ENCODE data around the gene VPS11.

VPS11 gene

DNA sequence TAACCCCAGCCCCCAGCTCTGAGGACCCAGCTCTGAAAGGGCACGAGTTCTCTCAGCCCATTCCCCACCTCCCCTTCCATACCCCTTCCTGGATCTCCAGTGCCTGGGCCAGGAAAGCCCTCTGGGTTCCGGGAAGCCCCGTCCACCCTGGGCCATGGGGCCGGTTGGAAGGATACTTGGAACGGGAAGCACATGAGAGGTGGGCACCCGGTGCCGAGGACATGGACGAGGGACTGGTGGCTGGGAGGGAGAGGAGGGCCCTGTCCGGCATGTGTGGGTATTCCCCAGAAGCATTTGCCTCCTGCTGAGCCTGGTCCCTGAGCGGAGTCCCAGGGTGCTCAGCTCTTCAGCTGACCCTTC is 48.6 kb downstream of the VPS11 start:
- no peak for FAIRE-seq
- DNase-seq (ENCODE audit: extremely low spot score, insufficient read length, low read depth): no peak

DNA sequence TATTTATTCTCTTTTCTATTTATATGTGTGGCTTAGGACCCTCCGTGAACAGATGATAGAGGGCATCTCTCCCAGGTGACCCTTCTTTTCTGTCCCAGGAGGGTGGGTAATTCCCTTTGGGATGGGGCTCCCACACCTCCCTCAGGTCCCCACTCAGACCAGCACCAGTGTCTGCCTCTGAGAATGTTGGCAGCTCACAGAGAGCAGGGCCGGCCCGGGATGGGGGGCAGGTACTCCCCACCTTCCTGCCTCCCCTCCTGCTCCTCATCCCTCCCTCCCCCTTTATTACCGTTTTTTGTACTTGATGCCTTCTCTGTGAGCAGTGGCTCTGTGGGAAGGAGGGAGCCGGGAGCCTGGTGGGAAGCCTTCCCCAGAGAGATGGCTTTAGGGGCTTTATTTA is 49.0 kb downstream of the VPS11 start:
- DNase-seq (ENCODE audit: extremely low spot score, insufficient read length, low read depth) (no peak), FAIRE-seq (no peak)

DNA sequence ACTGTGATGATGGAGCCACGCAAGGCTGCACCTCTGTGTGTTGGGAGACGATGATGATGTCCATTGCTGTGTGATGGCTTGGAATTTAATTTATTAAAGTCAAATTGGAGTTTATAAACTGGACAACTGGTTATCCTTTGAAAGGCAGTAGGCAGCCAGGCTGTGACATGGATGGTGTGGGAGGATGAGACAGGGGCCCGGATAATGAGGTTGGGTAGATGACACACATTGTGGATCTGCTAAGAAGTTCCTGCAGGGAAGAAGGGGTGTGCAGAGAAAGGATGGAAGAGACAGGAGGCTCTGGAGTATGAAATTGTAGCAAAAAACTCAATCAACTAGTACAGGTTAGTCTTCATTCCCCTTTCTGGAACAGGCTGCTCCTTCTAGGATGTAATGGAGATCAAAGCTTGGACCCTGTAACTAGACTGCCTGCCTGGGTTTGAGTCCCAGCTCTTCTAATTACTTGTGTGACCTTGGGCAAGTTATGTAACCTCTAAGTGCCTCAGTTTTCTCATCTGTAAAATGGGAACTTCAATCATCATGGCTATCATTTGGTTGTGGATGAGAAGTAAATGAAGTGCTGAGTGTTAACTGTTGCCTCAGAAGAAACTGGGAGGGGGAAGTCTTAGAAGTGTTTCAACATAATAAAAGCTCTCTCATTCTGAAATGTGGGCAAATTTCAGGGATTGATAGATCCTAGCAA is 49.5 kb downstream of the VPS11 start:
- FAIRE-seq (no peak), DNase-seq (ENCODE audit: extremely low spot score, insufficient read length, low read depth) (no peak)

DNA sequence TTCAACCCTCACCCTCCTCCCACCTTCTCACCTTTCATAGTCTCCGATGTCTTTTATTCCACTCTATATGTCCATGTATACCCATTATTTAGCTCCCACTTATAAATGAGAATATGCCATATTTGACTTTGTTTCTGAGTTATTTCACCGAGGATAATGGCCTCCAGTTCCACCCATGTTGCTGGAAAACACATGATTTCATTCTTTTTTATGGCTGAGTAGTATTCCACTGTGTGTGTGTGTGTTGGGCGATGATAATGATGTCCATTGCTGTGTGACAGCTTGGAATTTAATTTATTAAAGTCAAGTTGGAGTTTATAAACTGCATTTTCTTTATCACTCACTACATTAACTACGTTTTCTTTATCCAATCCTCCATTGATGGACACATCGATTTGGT is 50.6 kb downstream of the VPS11 start:
- FAIRE-seq: no peak
- no peak for DNase-seq (ENCODE audit: extremely low spot score, insufficient read length, low read depth)

DNA sequence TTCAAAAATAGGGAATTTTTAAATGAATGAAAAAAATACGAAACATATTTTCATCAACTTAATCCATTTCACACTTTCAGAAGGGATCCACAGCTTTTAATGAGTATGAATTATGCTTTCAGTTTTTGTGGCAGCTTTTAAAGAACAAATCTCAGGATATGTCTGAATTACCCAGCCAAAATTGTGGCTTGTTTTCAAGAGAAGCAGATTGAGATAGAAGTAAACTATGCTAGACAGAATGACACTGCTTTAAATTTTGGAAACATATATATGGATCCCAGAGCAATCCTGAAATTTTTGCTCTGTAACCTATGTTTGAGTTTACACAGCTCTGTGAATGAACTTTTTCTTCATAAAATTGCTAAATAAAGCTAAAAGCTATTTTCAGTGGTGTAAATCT is 51.3 kb downstream of the VPS11 start:
- no peak for FAIRE-seq
- no peak for DNase-seq (ENCODE audit: extremely low spot score, insufficient read length, low read depth)

DNA sequence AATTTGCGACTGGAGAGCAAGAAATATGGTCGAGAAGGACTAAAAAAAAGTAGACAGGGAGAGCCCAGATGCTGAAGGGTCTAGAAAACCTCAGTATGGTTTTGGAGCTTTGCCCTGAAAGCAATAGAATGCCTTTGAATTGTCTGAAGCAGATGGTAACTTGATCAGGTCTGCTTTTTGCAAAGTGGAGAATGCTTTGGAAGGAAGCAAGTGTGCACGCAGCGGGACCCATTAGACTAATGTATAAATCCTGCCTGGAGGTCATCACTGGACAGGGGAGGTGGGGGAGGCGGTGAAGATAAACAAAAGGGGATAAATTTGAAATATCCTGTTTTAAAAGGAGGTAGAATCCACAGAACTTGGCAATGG is 53.0 kb downstream of the VPS11 start:
- no peak for DNase-seq (ENCODE audit: extremely low spot score, insufficient read length, low read depth)
- FAIRE-seq: no peak

DNA sequence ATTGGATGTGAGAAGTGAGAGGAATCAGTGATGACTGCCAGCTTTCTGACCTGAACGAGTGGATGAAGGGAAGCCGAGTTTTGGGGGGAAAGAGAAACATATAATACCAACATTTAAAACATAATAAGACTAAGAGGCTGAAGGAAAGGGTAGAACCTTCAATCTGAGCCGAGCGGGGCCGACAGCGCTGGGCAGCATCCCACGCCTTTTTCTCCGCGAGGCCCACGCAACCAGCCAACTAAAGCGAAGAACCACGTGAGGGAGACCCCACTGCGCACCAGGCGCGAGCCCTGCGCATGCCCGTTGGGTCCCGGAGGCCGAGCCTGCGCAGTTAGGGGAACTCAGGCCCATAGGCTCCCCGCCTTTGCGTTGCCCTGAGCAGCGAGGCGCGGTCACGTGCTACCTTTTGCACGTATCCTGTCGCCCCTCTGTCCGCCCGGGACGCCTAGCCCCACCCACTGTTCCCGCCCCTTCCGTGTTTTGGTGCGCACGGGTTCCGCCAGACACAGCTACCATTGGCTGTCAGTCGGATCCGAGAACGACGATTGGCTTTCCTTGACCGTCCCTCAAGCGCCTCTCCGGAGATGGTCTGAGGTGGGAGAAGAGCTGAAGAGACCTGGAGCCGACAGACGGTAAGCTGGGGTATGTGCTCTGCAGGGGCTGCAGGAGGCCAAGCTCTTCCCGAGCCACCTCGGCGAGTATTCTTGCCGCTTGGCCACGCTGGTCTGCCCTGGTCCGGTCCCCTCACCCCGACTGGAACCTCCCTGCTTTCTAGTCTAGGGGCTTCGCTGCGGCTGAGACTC is 53.6 kb downstream of the VPS11 start, which contains the start of gene HINFP:
Gene HINFP, plus strand, starts transcription at position 573 of the 803 bp plus-strand sequence. CDS start 5,365 bp downstream, outside the sequence.
- DNase-seq (ENCODE audit: extremely low spot score, insufficient read length, low read depth) (peak; percentile 98), FAIRE-seq (peak; percentile 99)

DNA sequence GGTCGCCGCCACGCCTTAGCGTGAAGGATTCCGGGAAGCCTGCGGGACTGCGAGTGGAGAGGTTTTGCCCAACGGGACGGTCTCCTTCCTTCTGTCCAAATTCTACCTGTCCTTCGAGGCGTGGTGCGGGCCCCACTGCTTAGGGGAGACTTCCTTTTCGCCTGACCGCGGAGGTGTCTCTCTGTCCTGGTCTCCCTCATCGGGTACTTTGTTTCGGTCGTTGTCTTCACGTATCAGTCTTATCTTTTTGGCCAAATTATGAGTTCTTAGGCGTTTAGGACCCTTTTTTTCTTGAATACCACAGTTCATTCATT is 54.1 kb downstream of the VPS11 start:
- DNase-seq (ENCODE audit: extremely low spot score, insufficient read length, low read depth) (no peak), FAIRE-seq (peak; percentile 12)

DNA sequence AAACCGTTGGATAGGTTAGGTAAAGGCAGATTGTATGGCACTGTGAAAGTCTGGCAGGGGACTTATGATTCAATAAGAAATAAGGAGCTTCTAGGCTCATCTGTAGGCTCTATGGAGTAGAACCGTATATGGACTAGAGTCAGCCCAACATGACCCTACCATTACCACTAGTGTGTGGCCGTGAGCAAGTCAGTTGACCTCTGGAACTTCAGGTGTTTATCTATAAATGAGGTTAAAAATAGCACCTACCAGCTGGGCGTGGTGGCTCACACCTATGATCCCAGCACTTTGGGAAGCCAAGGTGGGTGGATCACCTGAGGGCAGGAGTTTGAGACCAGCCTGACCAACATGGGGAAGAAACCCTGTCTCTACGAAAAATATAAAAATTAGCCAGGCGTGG is 58.2 kb downstream of the VPS11 start:
- FAIRE-seq (no peak), DNase-seq (ENCODE audit: extremely low spot score, insufficient read length, low read depth) (no peak)

DNA sequence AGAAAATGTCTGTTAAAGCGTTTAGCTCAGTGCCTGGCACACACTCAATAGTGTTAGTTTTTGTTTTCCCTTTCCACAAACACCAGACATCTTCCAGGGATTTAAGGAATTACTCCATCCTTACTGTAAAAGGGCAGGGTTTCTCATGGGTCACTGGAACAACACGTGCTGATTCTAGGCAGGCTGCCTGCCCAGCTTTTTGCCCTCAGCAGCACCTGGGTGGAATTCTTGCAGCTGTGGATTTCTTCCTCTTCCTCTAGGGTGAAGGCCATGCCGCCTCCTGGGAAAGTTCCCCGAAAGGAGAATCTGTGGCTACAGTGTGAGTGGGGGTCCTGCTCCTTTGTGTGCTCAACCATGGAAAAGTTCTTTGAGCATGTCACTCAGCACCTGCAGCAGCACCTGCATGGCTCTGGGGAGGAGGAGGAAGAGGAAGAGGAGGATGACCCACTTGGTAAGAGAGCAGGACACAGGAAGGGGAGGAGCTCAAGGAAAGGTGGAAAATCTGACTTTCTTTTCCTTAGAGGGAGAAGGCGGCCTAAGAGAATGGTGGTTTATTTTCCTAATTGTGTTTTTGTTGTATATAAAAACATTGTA is 59.2 kb downstream of the VPS11 start:
- DNase-seq (ENCODE audit: extremely low spot score, insufficient read length, low read depth): no peak
- FAIRE-seq: no peak

DNA sequence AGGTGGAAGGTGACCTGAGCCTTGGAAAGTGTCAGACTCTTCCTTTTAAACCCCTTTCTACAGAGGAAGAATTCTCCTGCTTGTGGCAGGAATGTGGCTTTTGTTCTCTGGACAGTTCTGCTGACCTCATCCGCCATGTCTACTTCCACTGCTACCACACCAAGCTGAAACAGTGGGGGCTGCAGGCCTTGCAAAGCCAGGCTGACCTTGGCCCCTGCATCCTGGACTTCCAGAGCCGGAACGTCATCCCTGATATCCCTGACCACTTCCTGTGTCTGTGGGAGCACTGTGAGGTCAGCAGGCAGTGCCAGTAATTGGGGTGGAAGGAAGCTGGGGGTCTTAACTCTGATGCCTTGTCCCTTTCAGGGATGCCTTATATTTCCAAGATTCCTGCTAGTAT is 63.0 kb downstream of the VPS11 start:
- DNase-seq (ENCODE audit: extremely low spot score, insufficient read length, low read depth) (no peak), FAIRE-seq (no peak)

All from GM18507 (cell line).